Posterior cingulate gyrus (tissue), 11 donors: ENCODE data around the gene G6PC1.
"Not testable (repeated sequence)": the region's sequence is repeated elsewhere in the genome, so short reads cannot be mapped to it uniquely, and the experiment has no call there.

ENCODE experiments used
- DNase-seq, 10 donors: peaks; one replicate each; pipeline versions ENCODE4 v3.0.0 to v3.0.0-alpha.2; 2020 to 2021; ENCODE audit warnings: mixed read lengths in 3 of 10
- intact Hi-C: fragments of 100-400 bp; cut with DNase I; formaldehyde crosslinking; loops from one replicate; pipeline ENCODE4 v1.15.1; 2023

G6PC1 gene

DNA sequence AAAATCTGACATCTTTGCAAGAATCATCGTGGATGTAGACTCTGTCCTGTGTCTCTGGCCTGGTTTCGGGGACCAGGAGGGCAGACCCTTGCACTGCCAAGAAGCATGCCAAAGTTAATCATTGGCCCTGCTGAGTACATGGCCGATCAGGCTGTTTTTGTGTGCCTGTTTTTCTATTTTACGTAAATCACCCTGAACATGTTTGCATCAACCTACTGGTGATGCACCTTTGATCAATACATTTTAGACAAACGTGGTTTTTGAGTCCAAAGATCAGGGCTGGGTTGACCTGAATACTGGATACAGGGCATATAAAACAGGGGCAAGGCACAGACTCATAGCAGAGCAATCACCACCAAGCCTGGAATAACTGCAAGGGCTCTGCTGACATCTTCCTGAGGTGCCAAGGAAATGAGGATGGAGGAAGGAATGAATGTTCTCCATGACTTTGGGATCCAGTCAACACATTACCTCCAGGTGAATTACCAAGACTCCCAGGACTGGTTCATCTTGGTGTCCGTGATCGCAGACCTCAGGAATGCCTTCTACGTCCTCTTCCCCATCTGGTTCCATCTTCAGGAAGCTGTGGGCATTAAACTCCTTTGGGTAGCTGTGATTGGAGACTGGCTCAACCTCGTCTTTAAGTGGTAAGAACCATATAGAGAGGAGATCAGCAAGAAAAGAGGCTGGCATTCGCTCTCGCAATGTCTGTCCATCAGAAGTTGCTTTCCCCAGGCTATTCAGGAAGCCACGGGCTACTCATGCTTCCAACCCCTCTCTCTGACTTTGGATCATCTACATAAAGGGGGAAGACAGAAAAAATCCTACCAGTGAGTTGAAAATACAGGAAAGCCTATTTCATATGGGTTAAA is at the start of gene G6PC1:
TSS of gene G6PC1 (plus strand) at position 340 of the 872 bp plus-strand sequence. CDS start at position 418, 78 bp downstream.
- intact Hi-C loops: no loop called here

DNA sequence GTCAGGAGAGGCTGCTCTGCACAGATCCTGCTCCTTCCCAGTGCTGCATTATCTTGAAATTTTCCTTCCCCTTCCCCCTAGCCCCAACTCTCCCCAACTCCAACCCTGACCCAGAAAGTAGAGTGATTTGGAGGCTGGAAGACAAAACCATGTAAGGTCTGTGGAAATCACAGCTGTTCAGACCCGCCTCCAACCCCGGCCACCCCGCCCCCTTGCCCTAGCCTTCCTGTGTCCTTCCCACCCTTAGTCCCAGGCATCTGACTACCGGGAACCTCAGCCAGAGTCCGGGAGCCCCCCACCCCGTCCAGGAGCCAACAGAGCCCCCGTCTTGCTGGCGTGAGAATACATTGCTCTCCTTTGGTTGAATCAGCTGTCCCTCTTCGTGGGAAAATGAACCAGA is 49.6 kb upstream of the G6PC1 start, which contains the start of gene AOC3:
TSS of gene AOC3 (plus strand) at position 246 of the 400 bp plus-strand sequence. CDS start at position 391, 145 bp downstream.
- intact Hi-C loops: no loop called here
- DNase-seq: no peak

More for the DNA sequence above, at the start of gene G6PC1:
- peak in 1 of 10 donors; percentile 2 for DNase-seq

DNA sequence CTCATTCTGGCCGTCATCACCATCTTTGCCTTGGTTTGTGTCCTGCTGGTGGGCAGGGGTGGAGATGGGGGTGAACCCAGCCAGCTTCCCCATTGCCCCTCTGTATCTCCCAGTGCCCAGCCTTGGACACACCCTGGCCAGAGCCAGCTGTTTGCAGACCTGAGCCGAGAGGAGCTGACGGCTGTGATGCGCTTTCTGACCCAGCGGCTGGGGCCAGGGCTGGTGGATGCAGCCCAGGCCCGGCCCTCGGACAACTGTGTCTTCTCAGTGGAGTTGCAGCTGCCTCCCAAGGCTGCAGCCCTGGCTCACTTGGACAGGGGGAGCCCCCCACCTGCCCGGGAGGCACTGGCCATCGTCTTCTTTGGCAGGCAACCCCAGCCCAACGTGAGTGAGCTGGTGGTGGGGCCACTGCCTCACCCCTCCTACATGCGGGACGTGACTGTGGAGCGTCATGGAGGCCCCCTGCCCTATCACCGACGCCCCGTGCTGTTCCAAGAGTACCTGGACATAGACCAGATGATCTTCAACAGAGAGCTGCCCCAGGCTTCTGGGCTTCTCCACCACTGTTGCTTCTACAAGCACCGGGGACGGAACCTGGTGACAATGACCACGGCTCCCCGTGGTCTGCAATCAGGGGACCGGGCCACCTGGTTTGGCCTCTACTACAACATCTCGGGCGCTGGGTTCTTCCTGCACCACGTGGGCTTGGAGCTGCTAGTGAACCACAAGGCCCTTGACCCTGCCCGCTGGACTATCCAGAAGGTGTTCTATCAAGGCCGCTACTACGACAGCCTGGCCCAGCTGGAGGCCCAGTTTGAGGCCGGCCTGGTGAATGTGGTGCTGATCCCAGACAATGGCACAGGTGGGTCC is 49.0 kb upstream of the G6PC1 start:
- intact Hi-C loops, DNase-seq: not testable (repeated sequence)

DNA sequence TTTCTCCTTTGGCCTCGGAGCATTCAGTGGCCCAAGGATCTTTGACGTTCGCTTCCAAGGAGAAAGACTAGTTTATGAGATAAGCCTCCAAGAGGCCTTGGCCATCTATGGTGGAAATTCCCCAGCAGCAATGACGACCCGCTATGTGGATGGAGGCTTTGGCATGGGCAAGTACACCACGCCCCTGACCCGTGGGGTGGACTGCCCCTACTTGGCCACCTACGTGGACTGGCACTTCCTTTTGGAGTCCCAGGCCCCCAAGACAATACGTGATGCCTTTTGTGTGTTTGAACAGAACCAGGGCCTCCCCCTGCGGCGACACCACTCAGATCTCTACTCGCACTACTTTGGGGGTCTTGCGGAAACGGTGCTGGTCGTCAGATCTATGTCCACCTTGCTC is 48.2 kb upstream of the G6PC1 start:
- intact Hi-C loops: no loop called here
- no peak for DNase-seq

DNA sequence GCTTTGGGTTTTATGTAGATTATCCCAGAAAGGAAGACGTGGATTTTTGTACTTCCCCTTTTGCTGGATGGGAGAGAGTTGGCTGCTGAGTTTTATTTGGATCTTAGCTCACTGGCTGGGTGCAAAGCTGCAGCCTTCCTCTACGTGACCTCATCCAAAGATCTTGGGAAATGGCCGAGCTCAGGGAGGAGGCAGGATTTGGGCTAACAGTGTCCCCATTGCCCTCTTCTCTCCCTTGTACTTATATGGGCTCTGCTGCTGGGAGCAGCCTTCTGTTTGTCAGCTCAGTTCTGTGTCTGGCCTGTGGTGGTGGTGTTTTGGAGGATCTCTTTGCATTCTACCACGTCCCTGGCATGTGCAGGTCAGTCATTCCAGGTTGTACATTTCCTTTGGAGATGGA is 47.6 kb upstream of the G6PC1 start:
- intact Hi-C loops: no loop called here
- no peak for DNase-seq

DNA sequence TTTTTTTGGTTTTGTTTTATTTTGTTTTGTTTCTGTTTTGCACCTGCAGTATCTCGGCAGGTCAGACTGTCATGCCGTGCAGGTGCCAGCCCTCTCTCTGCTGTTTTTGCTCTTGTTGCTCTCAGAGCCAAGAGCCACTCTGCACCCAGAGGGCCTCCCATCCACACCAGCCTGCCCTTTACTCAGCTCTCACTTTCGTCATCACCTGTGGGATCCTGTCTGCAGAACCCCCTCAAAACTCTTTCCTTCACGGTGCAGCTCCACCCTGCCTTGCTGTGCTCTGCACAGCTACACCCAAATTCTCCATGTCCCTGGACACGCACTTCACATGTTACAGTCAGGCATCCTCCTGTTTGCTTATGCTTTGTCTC is 47.0 kb upstream of the G6PC1 start:
- intact Hi-C loops: no loop called here
- no peak for DNase-seq

DNA sequence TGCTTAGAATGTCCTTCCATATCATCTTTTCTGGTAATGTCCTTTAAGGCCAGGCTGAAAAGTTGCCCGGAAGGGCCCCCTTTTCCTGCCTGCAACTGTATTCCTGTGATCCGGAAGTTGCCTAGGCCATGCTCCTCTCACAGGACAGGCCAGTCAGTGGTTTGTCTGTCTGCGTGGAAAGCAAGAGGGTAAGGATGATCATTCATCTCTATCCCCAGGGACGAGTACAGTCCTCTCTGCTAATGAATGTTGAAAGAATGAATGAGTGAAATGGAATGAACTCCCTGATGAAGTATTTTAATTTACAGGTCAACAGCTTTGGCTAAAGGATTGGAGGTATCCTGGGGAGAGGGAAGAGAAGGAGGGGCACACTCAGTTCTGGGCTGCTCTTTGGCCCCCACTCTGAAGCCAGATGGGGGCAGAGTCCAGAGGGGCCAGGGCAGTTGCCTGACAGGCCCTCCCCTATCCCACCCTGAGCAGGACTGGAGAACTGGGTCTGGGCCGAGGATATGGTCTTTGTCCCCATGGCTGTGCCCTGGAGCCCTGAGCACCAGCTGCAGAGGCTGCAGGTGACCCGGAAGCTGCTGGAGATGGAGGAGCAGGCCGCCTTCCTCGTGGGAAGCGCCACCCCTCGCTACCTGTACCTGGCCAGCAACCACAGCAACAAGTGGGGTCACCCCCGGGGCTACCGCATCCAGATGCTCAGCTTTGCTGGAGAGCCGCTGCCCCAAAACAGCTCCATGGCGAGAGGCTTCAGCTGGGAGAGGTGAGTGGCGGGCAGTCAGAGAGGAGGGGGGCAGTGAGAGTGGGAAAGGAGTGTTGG is 46.4 kb upstream of the G6PC1 start:
- DNase-seq: no peak
- intact Hi-C loops: no loop called here

DNA sequence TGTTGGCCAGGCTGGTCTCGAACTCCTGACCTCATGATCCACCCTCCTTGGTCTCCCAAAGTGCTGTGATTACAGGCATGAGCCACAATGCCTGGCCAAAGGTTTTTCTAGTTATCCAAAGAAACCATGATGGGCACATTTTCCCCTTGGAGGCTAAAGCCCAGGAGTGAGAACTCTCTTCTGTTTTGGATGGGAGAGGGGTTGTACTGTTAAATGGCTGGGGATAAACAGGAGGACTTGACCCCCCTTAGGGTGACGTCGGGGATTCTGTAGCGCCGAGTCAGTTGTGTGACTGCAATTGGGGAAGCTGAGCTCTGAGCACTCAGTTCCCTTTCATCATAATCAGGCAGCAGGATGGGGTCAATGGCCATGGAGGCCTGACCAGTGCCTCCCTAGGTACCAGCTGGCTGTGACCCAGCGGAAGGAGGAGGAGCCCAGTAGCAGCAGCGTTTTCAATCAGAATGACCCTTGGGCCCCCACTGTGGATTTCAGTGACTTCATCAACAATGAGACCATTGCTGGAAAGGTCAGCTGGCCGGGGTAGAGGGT is 45.5 kb upstream of the G6PC1 start:
- intact Hi-C loops: no loop called here

DNA sequence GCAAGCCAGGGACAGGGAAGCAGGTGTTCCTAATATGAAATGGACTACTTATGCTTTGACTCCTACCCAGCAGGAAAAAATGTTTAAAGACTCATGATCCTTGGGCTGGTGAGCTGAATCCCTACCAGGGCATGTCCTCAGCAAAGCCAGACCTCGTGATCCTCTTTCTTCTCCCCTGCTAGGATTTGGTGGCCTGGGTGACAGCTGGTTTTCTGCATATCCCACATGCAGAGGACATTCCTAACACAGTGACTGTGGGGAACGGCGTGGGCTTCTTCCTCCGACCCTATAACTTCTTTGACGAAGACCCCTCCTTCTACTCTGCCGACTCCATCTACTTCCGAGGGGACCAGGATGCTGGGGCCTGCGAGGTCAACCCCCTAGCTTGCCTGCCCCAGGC is 44.5 kb upstream of the G6PC1 start:
- intact Hi-C loops, DNase-seq: not testable (repeated sequence)

More for the DNA sequence above, 45.5 kb upstream of the G6PC1 start:
- DNase-seq: no peak

DNA sequence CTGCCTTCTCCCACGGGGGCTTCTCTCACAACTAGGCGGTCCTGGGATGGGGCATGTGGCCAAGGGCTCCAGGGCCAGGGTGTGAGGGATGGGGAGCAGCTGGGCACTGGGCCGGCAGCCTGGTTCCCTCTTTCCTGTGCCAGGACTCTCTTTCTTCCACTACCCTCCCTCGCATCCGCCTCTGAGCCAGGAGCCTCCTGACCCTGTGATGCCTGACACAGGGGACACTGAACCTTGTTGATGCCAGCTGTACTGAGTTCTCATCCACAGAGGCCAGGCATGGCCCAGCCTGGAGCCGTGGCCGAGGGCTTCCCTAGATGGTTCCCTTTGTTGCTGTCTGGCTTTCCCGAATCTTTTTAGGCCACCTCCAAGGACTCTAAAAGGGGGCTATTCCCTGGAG is 44.1 kb upstream of the G6PC1 start:
- intact Hi-C loops, DNase-seq: not testable (repeated sequence)

DNA sequence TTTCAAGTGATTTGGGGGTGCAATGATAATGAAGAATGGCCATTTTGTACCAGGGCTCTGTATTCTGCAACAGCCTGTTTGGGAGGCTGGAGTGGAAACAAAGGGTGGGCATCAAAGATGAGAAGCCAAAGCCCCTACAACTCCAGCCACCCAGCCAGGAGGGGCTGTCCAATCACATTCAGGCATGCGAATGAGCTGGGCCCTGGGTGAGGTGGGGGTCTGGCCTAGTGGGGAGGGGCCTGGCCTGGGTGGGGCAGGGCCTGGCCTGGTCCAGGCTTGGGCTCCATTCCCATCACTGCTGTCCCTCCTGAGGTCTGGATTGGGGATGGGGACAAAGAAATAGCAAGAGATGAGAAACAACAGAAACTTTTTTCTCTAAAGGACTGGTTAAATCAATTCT is 43.2 kb upstream of the G6PC1 start:
- peak in 1 of 10 donors; percentile 7 for DNase-seq
- intact Hi-C loops: no loop called here

DNA sequence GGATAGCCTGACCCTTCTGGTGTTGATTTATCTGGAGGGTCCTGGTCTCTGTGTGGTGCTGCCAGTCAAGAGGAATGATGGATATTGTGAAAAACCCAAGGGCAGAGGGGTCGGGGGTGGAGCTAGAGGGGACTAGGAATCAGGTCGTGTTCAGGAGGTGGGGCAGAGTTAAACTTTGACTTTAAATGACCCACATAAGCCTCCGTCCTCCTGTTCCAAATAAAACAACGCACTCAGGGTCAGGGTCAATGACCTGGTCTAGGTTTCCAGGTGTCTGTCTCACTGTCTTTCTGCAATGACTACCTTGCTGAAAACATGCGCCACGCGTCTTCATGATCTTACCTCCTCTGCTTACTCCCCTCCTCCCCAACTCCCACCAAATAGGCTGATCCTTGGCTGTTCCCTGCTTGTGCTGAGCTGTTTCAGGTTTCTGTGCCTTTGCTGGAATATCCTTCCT is 34.9 kb upstream of the G6PC1 start:
- intact Hi-C loops: no loop called here

DNA sequence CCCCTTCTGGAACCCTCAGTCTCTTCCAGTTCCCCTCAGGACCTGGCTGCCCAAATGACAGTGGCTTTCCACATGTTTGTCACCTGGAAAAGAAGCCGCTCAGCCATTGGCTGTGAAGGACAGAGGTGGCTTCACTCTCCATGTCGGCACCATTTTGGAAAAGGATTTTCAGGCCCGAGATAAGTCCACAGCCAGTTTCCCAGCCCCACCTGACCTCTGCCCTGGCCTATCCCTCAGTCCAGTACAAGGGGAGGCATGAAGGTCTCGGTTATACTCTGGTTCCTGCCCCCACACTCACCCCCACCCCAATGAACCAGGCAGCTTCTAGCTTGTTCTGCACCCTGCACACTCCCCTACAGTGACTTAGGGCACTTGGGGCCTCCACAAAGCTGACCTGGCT is 34.4 kb upstream of the G6PC1 start:
- DNase-seq: peak in 2 of 10 donors; percentile 5 to 38

More for the DNA sequence above, 34.9 kb upstream of the G6PC1 start:
- peak in 2 of 10 donors; percentile 2 to 8 for DNase-seq

DNA sequence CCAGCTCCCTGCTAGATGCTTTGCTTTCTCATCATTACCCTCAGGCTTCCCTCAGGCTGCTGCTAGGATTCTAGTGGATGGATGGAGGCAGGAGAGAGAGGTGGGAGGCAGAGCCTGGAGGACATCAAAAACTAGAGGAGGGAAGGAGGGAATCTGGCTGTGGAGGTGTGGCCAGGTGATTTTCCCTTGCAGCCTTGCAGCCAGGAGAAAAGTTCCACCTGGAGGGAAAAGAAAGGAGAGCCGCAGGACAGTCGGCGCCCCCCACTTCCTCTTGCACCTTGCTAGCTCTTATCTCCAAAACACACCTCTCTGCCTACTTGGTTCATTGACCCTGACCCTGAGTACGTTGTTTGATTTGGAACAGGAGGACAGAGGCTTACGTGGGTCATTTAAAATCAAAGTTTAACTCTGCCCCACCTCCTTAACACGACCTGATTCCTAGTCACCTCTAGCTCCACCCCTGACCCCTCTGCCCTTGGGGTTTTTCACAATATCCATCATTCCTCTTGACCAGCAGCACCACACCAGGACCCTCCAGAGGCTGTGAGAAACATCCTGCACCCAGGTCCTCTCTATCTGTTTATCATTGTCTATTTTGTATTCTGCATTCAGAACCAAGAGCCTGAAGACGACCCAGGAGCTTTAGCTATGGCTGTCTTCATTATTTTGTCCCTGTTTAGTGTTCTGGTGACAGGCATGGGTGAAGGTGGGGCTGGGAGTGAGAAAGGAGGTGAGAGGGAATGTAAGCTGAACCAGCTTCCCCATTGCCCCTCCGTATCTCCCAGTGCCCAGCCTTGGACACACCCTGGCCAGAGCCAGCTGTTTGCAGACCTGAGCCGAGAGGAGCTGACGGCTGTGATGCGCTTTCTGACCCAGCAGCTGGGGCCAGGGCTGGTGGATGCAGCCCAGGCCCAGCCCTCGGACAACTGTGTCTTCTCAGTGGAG is 33.7 kb upstream of the G6PC1 start:
- DNase-seq: peak in 3 of 10 donors; percentile 24 to 59 (median 29)
- intact Hi-C loops: no loop called here

More for the DNA sequence above, 34.4 kb upstream of the G6PC1 start:
- intact Hi-C loops: no loop called here

DNA sequence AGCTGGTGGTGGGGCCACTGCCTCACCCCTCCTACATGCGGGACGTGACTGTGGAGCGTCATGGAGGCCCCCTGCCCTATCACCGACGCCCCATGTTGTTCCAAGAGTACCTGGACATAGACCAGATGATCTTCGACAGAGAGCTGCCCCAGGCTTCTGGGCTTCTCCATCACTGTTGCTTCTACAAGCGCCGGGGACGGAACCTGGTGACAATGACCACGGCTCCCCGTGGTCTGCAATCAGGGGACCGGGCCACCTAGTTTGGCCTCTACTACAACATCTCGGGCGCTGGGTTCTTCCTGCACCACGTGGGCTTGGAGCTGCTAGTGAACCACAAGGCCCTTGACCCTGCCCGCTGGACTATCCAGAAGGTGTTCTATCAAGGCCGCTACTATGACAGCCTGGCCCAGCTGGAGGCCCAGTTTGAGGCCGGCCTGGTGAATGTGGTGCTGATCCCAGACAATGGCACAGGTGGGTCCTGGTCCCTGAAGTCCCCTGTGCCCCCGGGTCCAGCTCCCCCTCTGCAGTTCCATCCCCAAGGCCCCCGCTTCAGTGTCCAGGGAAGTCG is 32.8 kb upstream of the G6PC1 start:
- intact Hi-C loops: not testable (repeated sequence)
- peak in 3 of 10 donors; percentile 20 to 69 (median 27) for DNase-seq

DNA sequence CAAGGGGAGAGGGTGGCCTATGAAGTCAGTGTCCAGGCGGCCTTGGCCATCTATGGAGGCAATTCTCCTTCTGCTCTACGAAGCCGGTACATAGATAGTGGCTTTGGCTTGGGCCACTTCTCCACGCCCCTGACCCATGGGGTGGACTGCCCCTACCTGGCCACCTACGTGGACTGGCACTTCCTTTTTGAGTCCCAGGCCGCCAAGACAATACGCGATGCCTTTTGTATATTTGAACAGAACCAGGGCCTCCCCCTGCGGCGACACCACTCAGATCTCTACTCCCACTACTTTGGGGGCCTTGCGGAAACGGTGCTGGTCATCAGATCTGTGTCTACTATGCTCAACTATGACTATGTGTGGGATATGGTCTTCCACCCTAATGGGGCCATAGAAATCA is 32.3 kb upstream of the G6PC1 start:
- intact Hi-C loops: no loop called here
- peak in 2 of 10 donors; percentile 46 to 55 for DNase-seq

DNA sequence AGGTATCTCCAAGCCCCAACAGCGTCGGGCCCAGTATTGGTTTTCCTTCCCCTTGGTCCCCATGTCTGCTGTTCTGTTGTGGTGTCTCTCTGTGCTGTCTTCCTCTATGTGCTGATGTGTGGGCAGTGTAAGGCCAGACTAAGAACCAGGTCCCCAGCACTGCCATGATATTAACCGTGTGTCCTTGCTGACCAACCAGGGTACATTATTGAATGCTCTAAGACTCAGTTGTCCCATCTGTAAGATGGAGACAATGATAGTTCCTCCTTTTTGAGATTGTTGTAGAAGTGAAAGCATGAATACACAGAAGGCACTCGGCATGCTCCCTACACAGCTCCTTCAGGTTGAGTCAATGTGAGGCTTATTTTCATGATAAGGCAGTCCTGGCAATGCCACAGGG is 29.0 kb upstream of the G6PC1 start:
- intact Hi-C loops: no loop called here
- DNase-seq: peak in 2 of 10 donors; percentile 6 to 7

DNA sequence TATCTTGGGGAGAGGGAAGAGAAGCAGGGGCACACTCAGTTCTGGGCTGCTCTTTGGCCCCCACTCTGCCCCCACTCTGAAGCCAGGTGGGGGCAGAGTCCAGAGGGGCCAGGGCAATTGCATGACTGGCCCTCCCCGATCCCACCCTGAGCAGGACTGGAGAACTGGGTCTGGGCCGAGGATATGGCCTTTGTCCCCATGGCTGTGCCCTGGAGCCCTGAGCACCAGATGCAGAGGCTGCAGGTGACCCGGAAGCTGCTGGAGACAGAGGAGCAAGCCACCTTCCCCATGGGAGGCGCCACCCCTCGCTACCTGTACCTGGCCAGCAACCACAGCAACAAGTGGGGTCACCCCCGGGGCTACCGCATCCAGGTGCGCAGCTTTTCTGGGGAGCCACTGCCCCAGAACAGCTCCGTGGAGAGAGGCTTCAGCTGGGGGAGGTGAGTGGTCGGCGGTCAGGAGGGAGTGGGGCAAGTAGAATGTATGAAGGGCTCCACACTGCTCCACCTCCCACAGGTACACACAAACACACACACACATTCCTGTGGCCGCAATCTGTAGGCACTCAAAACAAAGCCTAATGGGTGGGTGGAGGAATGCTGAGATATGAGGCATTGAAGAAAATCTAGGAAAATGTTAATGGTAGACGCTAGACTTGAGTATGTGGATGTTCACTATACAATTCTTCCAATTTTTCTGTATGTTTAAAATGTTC is 28.2 kb upstream of the G6PC1 start:
- intact Hi-C loops: no loop called here
- DNase-seq: peak in 2 of 10 donors; percentile 47 to 62
